Left kidney (tissue), 8 donors: ENCODE measurements around the gene RAB40B. TPM values are rescaled to one million over a fixed set of nuclear protein-coding genes. Genes with fewer than 3 reads are reported as not detected.
"Not testable (repeated sequence)": the region's sequence is repeated elsewhere in the genome, so short reads cannot be mapped to it uniquely, and the experiment has no call there.

Experiments used
- DNase-seq: peaks from one replicate; pipeline ENCODE4 v3.0.0-alpha.2; 2013
- long read RNA-seq, 8 donors: transcript quantifications; one replicate each; lab custom pipeline, GENCODE V29; 2026
- polyA plus RNA-seq: library from polyadenylated mRNA; unstranded; fragments of 120-200 nt; gene quantifications from one replicate; pipeline ENCODE4 v1.2.1, GENCODE V29; 2013; ENCODE audit not compliant: insufficient read length

RAB40B gene, protein sequence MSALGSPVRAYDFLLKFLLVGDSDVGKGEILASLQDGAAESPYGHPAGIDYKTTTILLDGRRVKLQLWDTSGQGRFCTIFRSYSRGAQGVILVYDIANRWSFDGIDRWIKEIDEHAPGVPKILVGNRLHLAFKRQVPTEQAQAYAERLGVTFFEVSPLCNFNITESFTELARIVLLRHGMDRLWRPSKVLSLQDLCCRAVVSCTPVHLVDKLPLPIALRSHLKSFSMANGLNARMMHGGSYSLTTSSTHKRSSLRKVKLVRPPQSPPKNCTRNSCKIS
- 16.3 TPM for polyA plus RNA-seq
- long read RNA-seq, donor 1, transcript RAB40B-211 (1 exons, 2,522 nt): major isoform, 14 of 33 reads
- long read RNA-seq, donor 1, transcript RAB40B-206 (6 exons, 3,859 nt): major isoform, 14 of 33 reads
- long read RNA-seq, donor 1, partial matches to known transcripts: 0 of 33 reads
- long read RNA-seq, donor 1, other reads (novel, unspliced or antisense): 0 of 33 reads
- long read RNA-seq, donor 2, transcript RAB40B-211 (1 exons, 2,522 nt): major isoform, 15 of 24 reads
- long read RNA-seq, donor 2, transcript RAB40B-206 (6 exons, 3,859 nt): minor isoform, 6 of 24 reads
- long read RNA-seq, donor 2, partial matches to known transcripts: 0 of 24 reads
- long read RNA-seq, donor 2, other reads (novel, unspliced or antisense): 0 of 24 reads
- long read RNA-seq, donor 3, transcript RAB40B-211 (1 exons, 2,522 nt): major isoform, 8 of 17 reads
- long read RNA-seq, donor 3, transcript RAB40B-206 (6 exons, 3,859 nt): minor isoform, 7 of 17 reads
- long read RNA-seq, donor 3, partial matches to known transcripts: 0 of 17 reads
- long read RNA-seq, donor 3, other reads (novel, unspliced or antisense): 0 of 17 reads
- long read RNA-seq, donor 4, partial matches to known transcripts: 0 of 2 reads
- long read RNA-seq, donor 4, other reads (novel, unspliced or antisense): 0 of 2 reads
- long read RNA-seq, donor 5, transcript RAB40B-211 (1 exons, 2,522 nt): major isoform, 18 of 39 reads
- long read RNA-seq, donor 5, transcript RAB40B-206 (6 exons, 3,859 nt): major isoform, 18 of 39 reads
- long read RNA-seq, donor 5, partial matches to known transcripts: 0 of 39 reads
- long read RNA-seq, donor 5, other reads (novel, unspliced or antisense): 0 of 39 reads
- long read RNA-seq, donor 6, transcript RAB40B-206 (6 exons, 3,859 nt): major isoform, 11 of 22 reads
- long read RNA-seq, donor 6, transcript RAB40B-211 (1 exons, 2,522 nt): minor isoform, 10 of 22 reads
- long read RNA-seq, donor 6, partial matches to known transcripts: 0 of 22 reads
- long read RNA-seq, donor 6, other reads (novel, unspliced or antisense): 0 of 22 reads
- long read RNA-seq, donor 7, transcript RAB40B-211 (1 exons, 2,522 nt): minor isoform, 6 of 18 reads
- long read RNA-seq, donor 7, transcript RAB40B-206 (6 exons, 3,859 nt): major isoform, 9 of 18 reads
- long read RNA-seq, donor 7, partial matches to known transcripts: 0 of 18 reads
- long read RNA-seq, donor 7, other reads (novel, unspliced or antisense): 0 of 18 reads
- long read RNA-seq, donor 8, transcript RAB40B-211 (1 exons, 2,522 nt): major isoform, 6 of 11 reads
- long read RNA-seq, donor 8, partial matches to known transcripts: 0 of 11 reads
- long read RNA-seq, donor 8, other reads (novel, unspliced or antisense): 0 of 11 reads

DNA sequence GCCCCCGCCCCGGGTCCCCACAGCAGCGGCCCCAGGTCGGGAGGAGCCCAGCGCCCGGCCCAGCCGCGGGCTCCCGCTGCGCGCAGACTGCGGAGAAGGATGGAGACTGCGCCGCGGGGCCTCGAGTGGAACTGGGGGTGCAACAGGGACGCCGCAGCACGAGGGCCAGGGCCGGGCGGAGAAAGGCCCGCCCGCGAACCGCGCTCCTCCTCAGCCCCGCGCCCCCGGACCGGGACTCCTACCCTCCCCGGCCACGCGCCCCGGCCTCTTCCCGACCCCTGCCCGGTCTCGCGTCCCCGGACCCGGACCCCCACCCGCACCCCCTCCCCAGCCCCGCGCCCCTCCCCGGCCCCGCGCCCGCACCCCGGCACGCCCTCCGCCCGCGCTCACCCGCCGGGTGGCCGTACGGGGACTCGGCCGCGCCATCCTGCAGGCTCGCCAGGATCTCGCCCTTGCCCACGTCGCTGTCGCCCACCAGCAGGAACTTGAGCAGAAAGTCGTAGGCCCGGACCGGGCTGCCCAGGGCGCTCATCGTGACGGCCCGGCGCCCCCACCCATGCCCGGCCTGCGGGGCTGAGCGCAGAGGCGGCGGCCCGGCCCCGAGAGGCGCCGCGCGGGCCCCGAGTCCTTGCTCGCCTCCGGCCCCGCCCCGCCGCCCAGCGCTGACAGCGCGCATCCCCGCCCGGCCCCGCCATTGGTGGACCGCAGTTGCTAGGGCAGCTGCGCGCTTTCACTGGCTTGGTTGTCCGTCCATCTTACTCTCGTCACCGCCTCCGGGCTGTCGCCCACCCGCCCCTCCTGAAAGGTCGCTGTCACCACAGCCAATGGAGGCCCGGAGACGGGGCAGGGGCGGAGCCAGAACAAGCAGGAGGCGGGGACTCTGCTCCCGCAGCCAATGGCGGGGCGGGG, at the start of gene RAB40B:
Gene RAB40B, minus strand, starts transcription at position 634 of the 909 bp plus-strand sequence. Its CDS starts 102 bp downstream, at position 532.
- peak; percentile 96 for DNase-seq

DNA sequence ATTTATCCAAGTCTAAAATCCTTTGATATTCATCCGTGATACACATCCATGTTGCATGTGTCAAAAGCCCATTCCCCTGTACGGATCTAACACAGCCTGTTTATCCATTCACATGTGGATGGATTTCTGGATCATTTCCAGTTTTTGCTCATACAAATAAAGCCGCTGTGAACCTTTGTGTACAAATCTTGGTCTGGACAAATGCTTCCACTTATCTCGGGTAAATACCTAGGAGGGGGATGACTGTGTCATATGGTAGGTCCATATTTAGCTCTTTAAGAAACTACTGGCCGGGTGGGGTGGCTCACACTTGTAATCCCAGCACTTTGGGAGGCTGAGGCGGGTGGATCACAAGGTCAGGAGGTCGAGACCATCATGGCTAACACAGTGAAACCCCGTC, 47.0 kb upstream of the RAB40B start:
- no peak for DNase-seq

DNA sequence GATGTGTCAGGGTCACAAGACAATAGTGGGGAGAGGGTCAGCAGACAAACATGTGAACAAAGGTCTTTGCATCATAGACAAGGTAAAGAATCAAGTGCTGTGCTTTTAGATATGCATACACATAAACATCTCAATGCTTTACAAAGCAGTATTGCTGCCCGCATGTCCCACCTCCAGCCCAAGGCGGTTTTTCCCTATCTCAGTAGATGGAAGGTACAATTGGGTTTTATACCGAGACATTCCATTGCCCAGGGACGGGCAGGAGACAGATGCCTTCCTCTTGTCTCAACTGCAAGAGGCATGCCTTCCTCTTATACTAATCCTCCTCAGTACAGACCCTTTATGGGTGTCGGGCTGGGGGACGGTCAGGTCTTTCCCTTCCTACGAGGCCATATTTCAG, 46.2 kb upstream of the RAB40B start:
- not testable (repeated sequence) for DNase-seq

DNA sequence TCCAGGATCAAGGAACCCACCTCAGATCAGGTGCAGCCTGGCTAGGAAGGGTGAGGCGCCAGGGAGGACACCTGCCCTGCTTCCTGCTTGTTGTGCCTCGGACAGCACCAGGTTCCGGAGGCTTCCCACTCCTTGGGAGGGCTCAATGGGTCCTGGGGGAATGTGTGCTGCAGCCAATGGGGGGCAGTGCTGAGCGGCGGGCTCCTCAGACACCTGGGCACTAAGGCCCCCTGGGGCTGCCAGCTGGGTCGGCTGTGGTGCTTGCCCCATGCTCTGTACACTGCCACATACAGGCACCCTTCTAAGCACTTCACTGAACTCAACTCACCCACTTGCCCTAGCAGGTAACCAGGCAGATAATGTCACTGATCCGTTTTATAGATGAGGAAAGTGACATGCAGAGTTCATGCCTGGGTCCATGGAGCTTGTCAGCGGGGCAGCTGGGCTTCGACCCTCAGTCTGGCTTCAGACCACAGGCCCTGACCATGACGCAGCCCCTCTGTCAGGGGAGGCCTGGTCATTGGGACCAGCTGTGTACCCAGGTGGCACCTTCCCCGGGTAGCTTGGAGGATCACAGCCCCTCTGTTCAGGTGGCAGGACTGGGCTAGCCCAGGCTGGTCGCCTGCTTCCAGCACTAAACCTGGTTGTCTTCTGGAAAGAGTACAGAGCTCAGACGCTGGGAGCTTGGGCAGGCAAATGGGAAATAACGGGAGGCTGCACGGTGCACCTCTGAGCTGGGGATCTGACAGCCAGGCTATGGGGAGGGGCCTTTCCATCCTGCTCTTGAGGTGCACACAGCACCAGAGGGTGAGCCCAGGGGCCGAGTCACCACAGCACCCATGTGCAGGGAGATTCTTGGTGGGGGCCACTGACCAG, 45.1 kb upstream of the RAB40B start:
- no peak for DNase-seq

DNA sequence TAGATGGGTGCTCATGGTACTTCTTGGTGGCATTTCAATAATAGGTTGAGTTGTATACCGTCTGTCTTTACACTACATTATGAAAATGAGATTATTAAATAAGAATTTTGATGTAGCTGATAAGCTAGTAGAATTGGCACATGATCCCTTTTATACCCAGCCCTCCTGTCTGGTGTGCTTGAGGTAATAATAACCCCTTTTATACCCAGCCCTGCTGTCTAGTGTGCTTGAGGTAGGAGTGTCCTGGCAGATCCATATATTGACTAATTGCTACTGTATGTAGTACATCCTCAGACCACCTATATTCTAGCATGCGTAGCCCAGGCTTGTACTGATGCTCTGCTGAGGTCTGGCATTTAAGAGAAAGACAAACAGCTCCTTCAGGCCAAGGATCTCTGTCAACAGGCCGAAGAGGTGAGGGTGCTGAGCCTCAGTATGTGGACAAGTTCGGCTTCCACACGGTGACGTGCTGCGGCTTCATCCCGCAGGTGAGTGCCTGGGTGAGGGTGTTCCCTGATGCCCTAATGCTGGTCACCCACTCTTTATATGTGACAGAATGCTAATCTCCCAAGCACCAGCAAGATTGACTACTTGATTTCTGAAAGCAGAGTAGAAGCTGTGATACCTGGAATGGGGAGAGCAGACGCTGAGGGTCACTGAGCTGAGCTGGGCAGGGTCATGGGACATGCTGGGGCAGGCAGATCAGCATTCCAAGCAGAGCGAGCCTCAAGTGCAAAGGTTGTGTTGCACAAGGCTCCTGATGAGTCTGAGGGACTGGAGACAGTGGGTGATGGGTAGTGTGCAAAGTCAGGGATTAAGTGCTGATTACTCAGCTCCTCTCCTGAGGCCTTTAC, 42.6 kb upstream of the RAB40B start:
- no peak for DNase-seq

DNA sequence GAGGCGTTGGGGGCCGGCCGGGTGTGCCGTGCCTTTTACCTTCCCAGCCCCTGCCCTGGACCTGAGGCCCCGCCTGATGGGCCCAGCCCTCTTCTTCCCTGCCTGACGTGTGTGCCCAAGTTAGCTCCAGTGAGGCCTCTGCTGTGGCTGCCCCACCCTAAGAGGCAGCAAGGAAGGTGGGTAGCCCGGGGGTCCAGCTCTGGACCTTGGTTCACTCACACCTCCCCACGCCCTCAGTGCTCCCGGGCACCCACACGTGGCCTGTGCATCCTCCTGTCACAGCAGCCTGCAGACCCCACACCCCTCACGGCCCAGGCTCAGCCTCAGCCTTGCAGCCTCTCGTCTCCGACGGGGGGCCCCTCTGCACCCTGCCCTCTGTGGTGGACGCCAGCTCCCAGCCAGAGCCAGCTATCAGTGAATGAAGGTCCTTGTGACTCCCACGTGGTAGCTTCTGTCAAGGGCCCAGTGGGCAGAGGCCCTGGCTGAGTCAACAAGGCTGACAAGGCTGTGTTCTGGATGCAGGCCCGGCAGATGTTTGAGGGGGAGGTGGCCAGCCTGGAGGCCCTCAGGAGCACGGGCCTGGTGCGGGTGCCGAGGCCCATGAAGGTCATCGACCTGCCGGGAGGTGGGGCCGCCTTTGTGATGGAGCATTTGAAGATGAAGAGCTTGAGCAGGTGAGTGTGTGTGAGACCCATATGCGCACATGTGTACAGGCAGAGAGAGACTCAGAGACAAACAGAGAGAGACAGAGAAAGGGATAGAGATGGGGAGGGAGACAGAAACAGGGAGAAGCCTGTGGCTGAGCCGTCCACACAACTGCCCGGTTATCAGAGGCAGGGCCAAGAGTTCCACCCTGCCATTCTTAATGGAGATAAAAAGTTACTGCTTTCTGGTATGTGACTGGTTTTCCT, 39.7 kb upstream of the RAB40B start:
- DNase-seq: no peak

DNA sequence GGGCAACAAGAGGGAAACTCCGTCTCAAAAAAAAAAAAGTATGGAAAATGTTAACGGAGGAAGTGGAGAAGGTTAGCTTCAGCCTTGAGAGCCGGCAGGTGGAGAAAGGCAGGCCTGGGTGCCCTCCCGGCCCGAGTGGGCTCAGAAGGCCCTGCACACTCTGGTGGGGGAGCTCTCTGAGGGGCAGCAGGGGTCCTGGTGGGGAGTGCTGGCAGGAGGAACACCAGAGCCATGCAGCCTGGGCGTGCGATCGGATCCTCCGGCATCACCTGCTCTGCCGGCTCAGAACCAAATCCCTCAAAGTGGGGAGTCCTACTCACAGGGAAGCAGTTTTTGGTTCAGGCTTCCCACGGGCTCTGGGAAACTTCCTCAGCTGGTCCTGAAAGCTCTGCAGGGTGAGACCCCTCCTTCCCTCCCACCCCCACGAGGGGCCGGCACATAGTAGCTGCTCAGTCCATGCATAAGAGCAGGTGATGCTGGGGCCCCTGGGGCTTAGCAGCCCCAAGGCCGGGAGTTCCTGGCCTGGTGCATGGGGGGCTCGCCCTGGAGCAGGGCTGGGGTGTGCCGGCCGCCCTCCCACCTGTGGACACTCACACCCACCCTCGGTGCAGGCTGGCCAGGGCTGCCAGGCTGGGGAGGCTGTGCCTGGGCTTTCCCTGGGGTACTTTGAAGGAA, 38.1 kb upstream of the RAB40B start:
- DNase-seq: no peak

DNA sequence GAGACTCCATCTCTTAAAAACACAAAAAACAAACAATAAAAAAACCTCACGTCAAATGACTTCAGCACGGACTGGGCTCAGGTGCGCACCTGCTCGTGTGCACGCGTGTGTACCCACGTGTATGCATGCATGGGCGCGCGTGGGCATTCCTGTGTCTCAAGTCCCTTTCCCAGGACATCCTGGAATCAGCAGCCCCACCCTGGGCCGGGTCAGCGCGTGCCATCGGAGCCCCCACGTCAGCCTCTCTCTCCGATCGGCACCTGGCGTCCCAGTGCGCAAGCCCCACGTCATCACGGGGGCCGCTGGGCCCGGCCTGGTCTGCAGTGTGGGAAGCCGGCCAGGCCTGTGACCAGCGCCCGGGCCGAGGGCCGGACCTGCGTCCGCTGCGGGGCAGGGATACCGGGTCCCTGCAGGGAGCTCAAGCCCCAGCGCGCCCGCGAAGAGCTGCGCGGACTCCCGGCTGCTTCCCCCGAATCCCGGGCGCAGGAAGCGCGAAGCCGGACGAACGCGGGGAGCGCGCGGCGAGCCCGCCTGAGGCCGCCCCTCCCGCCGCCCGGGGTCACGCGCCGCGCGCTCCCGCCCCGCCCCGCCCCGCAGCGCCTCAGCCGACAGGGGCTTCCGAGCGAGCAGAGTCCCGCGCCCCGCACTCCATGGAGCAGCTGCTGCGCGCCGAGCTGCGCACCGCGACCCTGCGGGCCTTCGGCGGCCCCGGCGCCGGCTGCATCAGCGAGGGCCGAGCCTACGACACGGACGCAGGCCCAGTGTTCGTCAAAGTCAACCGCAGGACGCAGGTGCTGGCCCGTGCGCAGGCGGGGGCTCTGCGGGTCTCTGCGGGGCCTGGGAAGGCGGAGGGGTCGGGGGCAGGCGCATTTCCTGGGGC, 36.7 kb upstream of the RAB40B start, which contains the start of gene FN3K:
Gene FN3K, plus strand, starts transcription at position 629 of the 880 bp plus-strand sequence. Its CDS starts 22 bp downstream, at position 651.
- peak; percentile 62 for DNase-seq

DNA sequence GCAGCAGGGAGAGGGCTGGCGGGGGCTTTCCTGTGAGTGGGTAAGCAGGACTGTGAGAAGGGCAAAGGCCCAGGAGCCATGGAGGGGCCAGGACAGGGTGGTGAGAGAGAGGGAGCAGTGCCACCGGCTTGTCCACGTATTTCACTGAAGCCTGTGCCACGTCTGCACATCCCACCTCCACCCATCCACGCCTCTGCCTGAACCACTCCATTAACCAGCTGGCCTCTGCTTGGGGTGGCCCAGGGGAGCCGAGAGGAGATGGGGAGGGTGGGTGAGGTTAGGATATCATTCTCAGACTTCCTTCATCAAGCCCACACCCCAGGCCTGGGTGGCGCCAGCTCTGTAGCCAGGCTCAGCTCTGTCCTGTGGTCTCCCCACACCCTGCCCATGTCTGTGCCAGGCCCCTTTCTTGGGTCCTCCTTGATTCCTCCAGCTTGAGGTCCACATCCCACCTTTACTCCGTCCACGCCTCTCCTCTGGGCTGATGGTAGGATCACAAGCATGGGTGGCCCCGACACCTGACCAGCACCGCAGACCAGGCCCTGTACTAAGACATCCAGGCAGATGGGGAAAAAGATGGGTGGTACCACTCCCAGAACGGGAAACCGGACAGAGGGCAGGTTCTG, 33.7 kb upstream of the RAB40B start:
- no peak for DNase-seq

DNA sequence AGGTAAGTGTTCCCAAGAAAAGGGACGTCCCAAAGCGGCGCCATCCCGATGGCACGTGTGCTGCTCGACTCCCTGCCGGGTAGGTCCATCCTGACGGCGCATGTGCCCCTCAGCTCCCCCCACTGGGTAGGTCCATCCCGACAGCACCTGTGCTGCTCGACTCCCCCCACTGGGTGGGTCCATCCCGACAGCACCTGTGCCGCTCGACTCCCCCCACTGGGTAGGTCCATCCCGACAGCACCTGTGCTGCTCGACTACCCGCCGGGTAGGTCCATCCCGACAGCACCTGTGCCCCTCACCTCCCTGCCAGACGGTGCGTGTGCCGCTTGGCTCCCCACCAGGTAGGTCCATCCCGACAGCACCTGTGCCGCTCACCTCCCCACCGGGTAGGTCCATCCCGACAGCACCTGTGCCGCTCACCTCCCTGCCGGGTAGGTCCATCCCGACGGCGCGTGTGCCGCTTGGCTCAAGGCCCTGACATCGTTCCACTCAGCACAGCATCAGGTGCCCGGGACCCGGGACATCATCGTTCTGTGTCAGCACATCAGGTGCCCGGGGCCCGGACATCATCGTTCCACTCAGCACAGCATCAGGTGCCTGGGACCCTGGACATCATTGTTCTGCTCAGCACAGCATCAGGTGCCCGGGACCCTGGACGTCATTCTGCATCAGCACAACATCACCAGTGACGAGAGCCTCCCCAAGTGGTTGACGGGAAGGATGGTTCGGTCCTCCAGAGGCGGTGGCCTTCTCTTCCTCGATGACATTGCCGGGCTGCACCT, 31.2 kb upstream of the RAB40B start:
- no peak for DNase-seq

DNA sequence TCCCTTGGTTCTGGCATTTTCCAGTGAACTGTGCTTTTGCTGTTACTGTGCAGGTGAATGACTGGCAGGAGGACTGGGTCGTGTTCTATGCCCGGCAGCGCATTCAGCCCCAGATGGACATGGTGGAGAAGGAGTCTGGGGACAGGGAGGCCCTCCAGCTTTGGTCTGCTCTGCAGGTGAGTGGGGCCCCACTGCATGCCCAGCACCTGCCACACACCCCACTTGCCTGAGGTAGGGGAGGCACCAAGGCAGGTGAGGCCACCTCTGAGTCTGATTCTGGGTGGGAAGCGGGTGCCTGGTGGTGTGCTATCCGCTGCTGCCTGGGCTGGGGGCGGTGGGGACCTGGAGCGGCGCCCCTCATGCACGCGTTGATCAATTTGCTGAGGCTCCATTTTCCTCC, 27.9 kb upstream of the RAB40B start:
- no peak for DNase-seq

DNA sequence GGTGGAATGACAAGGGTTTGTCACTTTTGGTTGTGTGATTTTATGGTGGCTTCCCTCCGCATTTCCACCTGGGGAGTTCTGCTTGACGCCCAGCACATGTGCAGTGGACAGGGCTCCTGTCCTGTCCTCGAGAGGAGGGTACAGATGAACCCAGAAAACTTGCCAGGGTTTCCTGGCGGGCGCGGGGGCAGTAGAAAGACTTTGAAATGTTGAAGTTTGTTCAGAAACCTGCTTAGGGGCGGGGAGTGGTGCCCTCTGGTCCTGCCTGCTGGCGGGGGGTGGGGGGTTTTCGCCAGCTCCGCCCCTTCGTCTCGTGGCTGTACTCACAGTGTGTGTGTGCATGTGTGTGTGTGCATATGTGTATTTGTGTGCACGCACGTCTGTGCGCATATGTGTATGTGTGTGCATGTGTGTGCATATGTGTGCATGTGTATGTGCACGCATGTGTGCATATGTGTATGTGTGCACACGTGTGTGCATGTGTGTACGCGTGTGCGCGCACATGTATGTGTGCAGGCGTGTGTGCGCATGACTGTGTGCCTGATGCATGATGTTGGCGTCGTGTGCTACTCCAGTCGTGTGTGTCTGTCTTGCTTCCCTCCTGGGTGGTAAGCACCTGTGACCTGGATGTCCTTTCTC, 24.8 kb upstream of the RAB40B start:
- DNase-seq: no peak

DNA sequence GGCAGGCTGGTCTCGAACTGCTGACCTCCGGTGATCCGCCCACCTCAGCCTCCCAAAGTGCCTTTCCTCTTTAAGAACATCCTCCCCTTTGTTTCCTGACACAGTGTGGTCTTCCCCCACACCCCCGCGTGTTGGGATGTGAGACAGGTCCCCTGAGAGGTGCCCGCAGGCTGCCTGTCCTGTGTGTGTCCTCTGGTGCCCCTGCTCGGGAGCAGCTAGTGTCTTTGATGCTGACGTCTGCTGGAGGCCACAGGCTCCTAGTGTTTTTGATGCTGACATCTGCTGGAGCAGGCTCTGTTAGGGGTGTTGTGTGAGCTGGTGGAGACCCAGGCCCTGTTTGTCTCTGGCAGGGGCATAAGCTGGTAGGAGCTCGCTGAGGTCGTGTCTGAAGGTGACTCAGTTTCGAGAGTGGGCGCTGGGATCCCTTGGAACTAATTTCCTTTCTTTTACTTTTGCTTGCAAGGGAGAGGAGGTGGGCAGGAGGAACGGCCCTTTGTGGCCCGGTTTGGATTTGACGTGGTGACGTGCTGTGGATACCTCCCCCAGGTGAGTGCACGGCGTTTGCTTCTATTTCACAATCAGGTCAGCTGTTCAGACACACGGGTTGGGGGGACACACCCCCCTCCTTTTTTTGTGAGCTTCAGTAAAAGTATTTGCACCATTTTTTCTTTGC, 24.0 kb upstream of the RAB40B start:
- DNase-seq: no peak
